HepG2 (cell line): ENCODE results near the gene KIF2C. TPM values are rescaled to one million over a fixed set of nuclear protein-coding genes. Genes with fewer than 3 reads are reported as not detected.

Experiments used
- BCLAF1 ChIP-seq: fragments of 450-650 bp; IDR thresholded peaks from 2 replicates; pipeline ENCODE4 v1.6.1; 2017; ENCODE audit warnings: mild to moderate bottlenecking
- CREB3 ChIP-seq: sonication (generic); formaldehyde crosslinking; IDR thresholded peaks from 2 replicates; pipeline ENCODE4 v1.5.0; 2020; ENCODE audit warnings: missing genetic modification reagents
- EED ChIP-seq: sonication (generic); formaldehyde crosslinking; IDR thresholded peaks from 2 replicates; pipeline ENCODE4 v1.5.0; 2020; ENCODE audit warnings: mild to moderate bottlenecking, missing genetic modification reagents
- GABPA ChIP-seq, 2 experiments: IDR thresholded peaks; 2 replicates each; pipeline ENCODE4 v1.6.1; 2011 to 2016; ENCODE audit warnings: low read depth in 2 of 2, low read length in 1 of 2, missing biosample characterization in 1 of 2, missing genetic modification characterization in 1 of 2
- HNF1B ChIP-seq: sonication (generic); formaldehyde crosslinking; IDR thresholded peaks from 2 replicates; pipeline ENCODE4 v1.5.1; 2020; ENCODE audit warnings: mild to moderate bottlenecking, moderate library complexity, missing genetic modification reagents
- ISL2 ChIP-seq: sonication (generic); formaldehyde crosslinking; IDR thresholded peaks from 2 replicates; pipeline ENCODE4 v1.5.0; 2020; ENCODE audit warnings: missing genetic modification reagents
- JARID2 ChIP-seq: sonication (generic); formaldehyde crosslinking; IDR thresholded peaks from 2 replicates; pipeline ENCODE4 v1.8.1; 2023; ENCODE audit warnings: missing genetic modification reagents, inconsistent platforms; ENCODE audit not compliant: insufficient replicate concordance
- KMT2A ChIP-seq: sonication (generic); formaldehyde crosslinking; IDR thresholded peaks from 2 replicates; pipeline ENCODE4 v1.4.0; 2020; ENCODE audit warnings: missing genetic modification reagents
- MXI1 ChIP-seq: IDR thresholded peaks from 3 replicates; pipeline ENCODE4 v1.6.1; 2012; ENCODE audit warnings: low read depth, low read length, inconsistent platforms, borderline replicate concordance
- NFIB ChIP-seq: sonication (generic); formaldehyde crosslinking; IDR thresholded peaks from 2 replicates; pipeline ENCODE4 v1.9.0; 2021; ENCODE audit warnings: missing genetic modification reagents, mild to moderate bottlenecking, borderline replicate concordance
- RBAK ChIP-seq: sonication (generic); formaldehyde crosslinking; IDR thresholded peaks from 2 replicates; pipeline ENCODE4 v1.5.1; 2020; ENCODE audit warnings: mild to moderate bottlenecking, missing genetic modification reagents
- REST ChIP-seq, 2 experiments: IDR thresholded peaks; 2 replicates each; pipeline ENCODE4 v1.6.1; 2011 to 2012; ENCODE audit warnings: low read length in 2 of 2, borderline replicate concordance in 1 of 2, low read depth in 1 of 2, mild to moderate bottlenecking in 1 of 2, moderate library complexity in 1 of 2
- RFX1 ChIP-seq: fragments of 450-650 bp; IDR thresholded peaks from 2 replicates; pipeline ENCODE4 v1.6.1; 2017
- SP4 ChIP-seq: sonication (generic); formaldehyde crosslinking; IDR thresholded peaks from 2 replicates; pipeline ENCODE4 v1.8.1; 2023; ENCODE audit warnings: mild to moderate bottlenecking, missing genetic modification reagents
- SRY ChIP-seq: sonication (generic); formaldehyde crosslinking; IDR thresholded peaks from 2 replicates; pipeline ENCODE4 v1.8.0; 2022; ENCODE audit warnings: mild to moderate bottlenecking, missing genetic modification reagents
- ZMAT5 ChIP-seq: sonication (generic); formaldehyde crosslinking; IDR thresholded peaks from 2 replicates; pipeline ENCODE4 v1.5.0; 2020; ENCODE audit warnings: mild to moderate bottlenecking, low read depth, missing genetic modification reagents, borderline replicate concordance
- ZNF326 ChIP-seq: sonication (generic); formaldehyde crosslinking; IDR thresholded peaks from 2 replicates; pipeline ENCODE4 v1.4.0; 2020; ENCODE audit warnings: missing genetic modification reagents, borderline replicate concordance
- ZNF879 ChIP-seq: sonication (generic); formaldehyde crosslinking; IDR thresholded peaks from 2 replicates; pipeline ENCODE4 v1.8.1; 2023; ENCODE audit warnings: missing genetic modification reagents
- ZSCAN20 ChIP-seq: sonication (generic); formaldehyde crosslinking; IDR thresholded peaks from 2 replicates; pipeline ENCODE4 v1.4.0; 2020; ENCODE audit warnings: missing genetic modification reagents, mild to moderate bottlenecking, borderline replicate concordance
- ZSCAN30 ChIP-seq: sonication (generic); formaldehyde crosslinking; IDR thresholded peaks from 2 replicates; pipeline ENCODE4 v1.5.0; 2020; ENCODE audit warnings: mild to moderate bottlenecking, missing genetic modification reagents
- polyA plus RNA-seq, 8 experiments: library from polyadenylated mRNA; depleted of rRNA in 3 of 8; stranded (reverse) in 7 of 8; unstranded in 1 of 8; fragments of >200 nt; fragmentation: Illumina TruSeq in 4 of 8; extraction: Trizol in 4 of 8; gene quantifications; 2 replicates each; pipeline versions ENCODE4 v1.2.1 to v1.2.3, GENCODE V29; 2011 to 2016; ENCODE audit warnings: low read depth in 4 of 8, missing spikeins in 1 of 8, mixed read lengths in 1 of 8; ENCODE audit not compliant: insufficient read depth in 1 of 8
- total RNA-seq, 5 experiments: library from RNA; depleted of rRNA; stranded (reverse); fragments of >200 nt; fragmentation: Illumina TruSeq; extraction: Trizol; gene quantifications; 2 replicates each; pipeline ENCODE4 v1.2.3, GENCODE V29; 2016; ENCODE audit warnings: low read depth in 1 of 5

The KIF2C gene
- total and polyA plus RNA-seq, 2 of the 13 experiments (the other 11 are each of a cell fraction or from before 2014, with no cell fraction given): 29.7 to 53.7 TPM

GRCh38 chr1:44739307-44740178, at the start of gene KIF2C (continued):
- no peak for TF ChIP-seq CREB3 (CRISPR knock-in tag)
- no peak for TF ChIP-seq ZSCAN20
- no peak for TF ChIP-seq NFIB
- no peak; the same call in 1 of the 2 replicates for TF ChIP-seq SRY (CRISPR knock-in tag)
- TF ChIP-seq REST (IDR thresholded peaks at IDR 0.05; ENCODE audit: borderline replicate concordance in 1 of 2, low read depth in 1 of 2, low read length in 2 of 2): no peak
- TF ChIP-seq SP4 (CRISPR knock-in tag): peak; percentile 97
- TF ChIP-seq KMT2A (CRISPR knock-in tag): peak; percentile 80
- TF ChIP-seq ZNF326 (CRISPR knock-in tag): no peak
- peak; percentile 47; the same call in 1 of the 2 replicates for TF ChIP-seq GABPA (IDR thresholded peaks at IDR 0.05; ENCODE audit: low read depth, low read length)
- TF ChIP-seq GABPA (CRISPR knock-in tag; IDR thresholded peaks at IDR 0.05; ENCODE audit: low read depth): peak; percentile 91
- no peak; the same call in 1 of the 2 replicates for TF ChIP-seq ZNF879 (CRISPR knock-in tag)
- peak; percentile 82 for TF ChIP-seq HNF1B
- TF ChIP-seq ISL2 (CRISPR knock-in tag): no peak
- TF ChIP-seq JARID2 (CRISPR knock-in tag): no peak
- no peak for TF ChIP-seq BCLAF1
- TF ChIP-seq ZMAT5 (CRISPR knock-in tag): no peak
- peak; percentile 88; the same call in 2 of the 3 replicates for TF ChIP-seq MXI1
- TF ChIP-seq RFX1: no peak
- no peak for TF ChIP-seq ZSCAN30 (CRISPR knock-in tag)
- no peak for TF ChIP-seq RBAK (CRISPR knock-in tag)
- no peak for TF ChIP-seq EED
